ENCODE results near the gene SMPD3.

The SMPD3 gene

GRCh38 chr16:68379472-68380347, 68.6 kb downstream of the SMPD3 start:
- no peak for DNase-seq

- DNase-seq = peak in 1 of 2 donors; percentile 37
Measured at GRCh38 chr16:68378436-68379415, 69.6 kb downstream of the SMPD3 start.

GRCh38 chr16:68377667-68378393, 70.5 kb downstream of the SMPD3 start:
- DNase-seq = no peak

- DNase-seq = no peak
Measured at GRCh38 chr16:68377221-68377620, 71.1 kb downstream of the SMPD3 start.

- DNase-seq = no peak
Measured at GRCh38 chr16:68376590-68376989, 71.7 kb downstream of the SMPD3 start.

- no peak for DNase-seq
Measured at GRCh38 chr16:68375801-68376536, 72.3 kb downstream of the SMPD3 start.

- no peak for DNase-seq
Measured at GRCh38 chr16:68374961-68375660, 73.2 kb downstream of the SMPD3 start.

GRCh38 chr16:68374246-68374805, 74.0 kb downstream of the SMPD3 start:
- DNase-seq = no peak

- DNase-seq = no peak
Measured at GRCh38 chr16:68373528-68374245, 74.6 kb downstream of the SMPD3 start.

- no peak for DNase-seq
Measured at GRCh38 chr16:68372806-68373205, 75.5 kb downstream of the SMPD3 start.

GRCh38 chr16:68372381-68372720, 76.0 kb downstream of the SMPD3 start:
- DNase-seq = no peak

GRCh38 chr16:68371706-68372380, 76.5 kb downstream of the SMPD3 start:
- no peak for DNase-seq

- DNase-seq = no peak
Measured at GRCh38 chr16:68371276-68371651, 77.0 kb downstream of the SMPD3 start.

- no peak for DNase-seq
Measured at GRCh38 chr16:68370581-68371275, 77.6 kb downstream of the SMPD3 start.

- peak in 1 of 2 donors; percentile 9 for DNase-seq
Measured at GRCh38 chr16:68369697-68370580, 78.4 kb downstream of the SMPD3 start.

- DNase-seq = no peak
Measured at GRCh38 chr16:68369168-68369567, 79.1 kb downstream of the SMPD3 start.

- no peak for DNase-seq
Measured at GRCh38 chr16:68368301-68368888, 79.9 kb downstream of the SMPD3 start.

GRCh38 chr16:68367891-68368290, 80.4 kb downstream of the SMPD3 start:
- no peak for DNase-seq

All from inflammatory macrophage treated with lipopolysaccharide for 1 hour (primary cell).